Fibroblast of lung (primary cell): ENCODE measurements around the gene ZNF608. TPM values are rescaled to one million over a fixed set of nuclear protein-coding genes. Genes with fewer than 3 reads are reported as not detected.

ENCODE experiments used
- DNase-seq, 2 donors: peaks; one replicate each; pipeline versions ENCODE4 v3.0.0 to v3.0.0-alpha.2; 2010; ENCODE audit warnings: low read depth in 2 of 2
- H2AFZ ChIP-seq: 2 replicates; pipeline ENCODE4 v1.5.1; 2012; ENCODE audit warnings: low read length, control low read depth, inconsistent platforms
- H3K27ac ChIP-seq: 2 replicates; pipeline ENCODE4 v1.5.1; 2011; ENCODE audit warnings: low read length, control low read depth; ENCODE audit not compliant: insufficient read depth
- H3K27me3 ChIP-seq: 2 replicates; pipeline ENCODE4 v1.5.1; 2011; ENCODE audit warnings: mild to moderate bottlenecking, low read length; ENCODE audit not compliant: control insufficient read depth, insufficient read depth
- H3K36me3 ChIP-seq: 2 replicates; pipeline ENCODE4 v1.5.1; 2011; ENCODE audit warnings: low read length; ENCODE audit not compliant: control insufficient read depth, insufficient read depth
- H3K4me1 ChIP-seq: 2 replicates; pipeline ENCODE4 v1.5.1; 2011; ENCODE audit warnings: low read length; ENCODE audit not compliant: control insufficient read depth, insufficient read depth; ENCODE audit errors: extremely low read depth
- H3K4me2 ChIP-seq: 2 replicates; pipeline ENCODE4 v1.5.1; 2011; ENCODE audit warnings: low read length, control low read depth; ENCODE audit not compliant: insufficient read depth; ENCODE audit errors: extremely low read depth
- H3K4me3 ChIP-seq, 4 experiments: fragments of 200-600 bp in 1 of 4; sonication (generic) in 1 of 4; replicated peaks in 1 of 4; 2 replicates each; pipeline ENCODE4 v1.5.1; 2011 to 2016; ENCODE audit warnings: low read length in 4 of 4, low read depth in 3 of 4, mild to moderate bottlenecking in 3 of 4, control low read depth in 2 of 4, inconsistent platforms in 1 of 4, mixed read lengths in 1 of 4; ENCODE audit not compliant: insufficient read depth in 1 of 4; ENCODE audit errors: control extremely low read depth in 1 of 4
- H3K79me2 ChIP-seq: 2 replicates; pipeline ENCODE4 v1.5.1; 2012; ENCODE audit warnings: mild to moderate bottlenecking, low read length, inconsistent platforms; ENCODE audit not compliant: control insufficient read depth, insufficient read depth
- H3K9ac ChIP-seq: 2 replicates; pipeline ENCODE4 v1.5.1; 2011; ENCODE audit warnings: mild to moderate bottlenecking, low read length, control low read depth; ENCODE audit not compliant: insufficient read depth
- H3K9me3 ChIP-seq: 2 replicates; pipeline ENCODE4 v1.5.1; 2012; ENCODE audit warnings: low read depth, low read length; ENCODE audit not compliant: control insufficient read depth, insufficient read depth
- H4K20me1 ChIP-seq: 2 replicates; pipeline ENCODE4 v1.5.1; 2011; ENCODE audit warnings: low read length; ENCODE audit not compliant: control insufficient read depth, insufficient read depth; ENCODE audit errors: extremely low read depth
- CTCF ChIP-seq, 2 donors: IDR thresholded peaks in 1 of 2; conservative IDR thresholded peaks in 1 of 2; 1 replicate in 1 of 2; 2 replicates in 1 of 2; pipeline ENCODE4 v1.5.1; 2011 to 2012; ENCODE audit warnings: low read length in 2 of 2, control low read depth in 1 of 2, inconsistent platforms in 1 of 2, low read depth in 1 of 2, mild to moderate bottlenecking in 1 of 2
- EZH2 ChIP-seq: IDR thresholded peaks from 2 replicates; pipeline ENCODE4 v1.5.1; 2012; ENCODE audit warnings: low read length, control low read depth, mild to moderate bottlenecking; ENCODE audit errors: missing control alignments
- polyA plus RNA-seq, 2 donors: library from polyadenylated mRNA; depleted of rRNA in 1 of 2; stranded (reverse) in 1 of 2; unstranded in 1 of 2; fragments of >200 nt; gene quantifications; 2 replicates each; pipeline ENCODE4 v1.2.1, GENCODE V29; 2011 to 2012; ENCODE audit warnings: missing spikeins in 1 of 2
- total RNA-seq: library from RNA; depleted of rRNA; stranded (reverse); fragments of >200 nt; gene quantifications from 2 replicates; pipeline ENCODE4 v1.2.1, GENCODE V29; 2014

ZNF608 gene
- total and polyA plus RNA-seq, 2 donors (not counting 1 experiment from before 2014, with no cell fraction given), result 12.4 to 25.3 TPM

GRCh38 chr5:124745007-124745927 lies 1.2 kb downstream of the ZNF608 start:
- DNase-seq, result peak in 1 of 2 donors; percentile 41
- no peaks in the 10 kb centered on the region for H4K20me1 ChIP-seq
- peak overlapping the region; percentile 88 for H3K4me2 ChIP-seq
- TF ChIP-seq CTCF (conservative IDR thresholded peaks at IDR 0.05 in 1 of 2, IDR thresholded peaks at IDR 0.05 in 1 of 2; ENCODE audit: low read depth in 1 of 2, low read length in 2 of 2) (no peak), EZH2 (no peak)
- peaks cover 41% of the 10 kb centered on the region for H3K79me2 ChIP-seq
- H3K4me1 ChIP-seq, result peaks cover 6% of the 10 kb centered on the region
- H3K4me3 ChIP-seq, result peak overlapping the region; percentile 69 to 97 (median 72)
- H3K36me3 ChIP-seq, result no peaks in the 10 kb centered on the region
- peak overlapping the region; percentile 10 for H3K9ac ChIP-seq
- no peak overlapping the region for H2AFZ ChIP-seq
- no peaks in the 10 kb centered on the region for H3K9me3 ChIP-seq
- no peaks in the 10 kb centered on the region for H3K27me3 ChIP-seq
- peak overlapping the region; percentile 75 for H3K27ac ChIP-seq

GRCh38 chr5:124744170-124744971 lies 2.1 kb downstream of the ZNF608 start:
- Histone ChIP-seq H2AFZ (peak overlapping the region; percentile 19), H3K4me1 (peaks cover 6% of the 10 kb centered on the region), H3K36me3 (no peaks in the 10 kb centered on the region), H3K79me2 (peaks cover 47% of the 10 kb centered on the region), H3K27me3 (no peaks in the 10 kb centered on the region), H3K4me3 (peak overlapping the region; percentile 69 to 97 (median 72)), H3K9me3 (no peaks in the 10 kb centered on the region), H3K9ac (peak overlapping the region; percentile 57), H3K27ac (peak overlapping the region; percentile 72), H3K4me2 (peak overlapping the region; percentile 88), H4K20me1 (no peaks in the 10 kb centered on the region)
- peak; percentile 39 to 61 for DNase-seq
- TF ChIP-seq CTCF (conservative IDR thresholded peaks at IDR 0.05 in 1 of 2, IDR thresholded peaks at IDR 0.05 in 1 of 2; ENCODE audit: low read depth in 1 of 2, low read length in 2 of 2) (peak in 1 of 2 donors; percentile 21), EZH2 (no peak)
